ENCODE results near the gene TOX2. TPM values are rescaled to one million over a fixed set of nuclear protein-coding genes. Genes with fewer than 3 reads are reported as not detected.

Gene TOX2
- total RNA-seq, 1 experiment from 2014 or later: 1.6 TPM

DNA sequence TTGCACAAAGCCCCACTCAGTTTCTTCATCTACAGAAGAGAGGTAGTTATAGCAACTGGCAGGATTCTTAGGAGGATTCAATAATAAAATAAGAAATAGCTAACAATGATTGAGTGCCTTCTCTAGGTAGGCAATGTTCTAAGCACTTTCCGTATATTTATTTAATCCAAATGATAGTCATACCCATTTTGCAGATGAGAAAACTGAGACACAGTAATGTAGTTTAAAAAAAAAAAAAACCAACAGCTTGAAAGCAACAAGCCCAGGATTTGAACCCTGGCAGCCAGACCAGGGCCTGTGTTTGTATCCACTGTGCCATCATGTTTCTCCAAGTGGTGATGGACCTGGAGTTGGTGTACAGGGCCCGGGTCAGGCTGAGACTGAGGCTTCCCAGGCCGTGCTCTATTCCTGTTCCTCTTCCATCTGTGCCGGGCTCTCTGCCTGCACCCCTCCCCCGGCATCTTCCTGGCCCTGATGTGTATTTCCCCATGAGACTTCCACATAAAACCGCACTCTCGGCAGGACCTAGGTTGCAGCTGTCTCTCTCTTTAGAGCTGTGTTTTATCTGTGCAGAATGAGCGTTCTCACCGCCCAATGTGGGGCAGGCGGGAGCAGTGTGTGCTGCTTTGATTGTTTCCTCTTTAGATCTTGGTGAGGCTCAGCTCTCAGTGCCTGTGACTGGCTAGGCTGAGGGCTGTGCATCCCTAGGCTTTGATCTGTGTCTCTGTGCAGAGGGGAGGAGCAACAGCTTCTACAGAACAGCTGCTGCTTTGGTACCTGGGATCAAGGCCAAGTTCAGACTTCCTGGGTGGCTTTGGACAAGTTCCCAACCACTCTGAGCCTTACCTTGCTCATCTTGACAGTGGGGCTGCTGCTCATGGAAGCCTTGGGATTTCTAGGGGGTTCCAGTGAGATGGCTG, 49.5 kb downstream of the TOX2 start:
- Histone ChIP-seq H3K4me3 (ENCODE audit: insufficient read depth, low read depth, low read length) (no peak overlapping the region), H3K36me3 (replicated peaks; ENCODE audit: control insufficient read depth, insufficient read depth, low read length) (no peaks in the 10 kb centered on the region), H3K27me3 (ENCODE audit: control insufficient read depth, insufficient read depth, low read length) (no peaks in the 10 kb centered on the region)
- no peak for DNase-seq

- Histone ChIP-seq H3K4me3 (ENCODE audit: insufficient read depth, low read depth, low read length) (no peak overlapping the region), H3K27me3 (ENCODE audit: control insufficient read depth, insufficient read depth, low read length) (no peaks in the 10 kb centered on the region), H3K36me3 (replicated peaks; ENCODE audit: control insufficient read depth, insufficient read depth, low read length) (no peaks in the 10 kb centered on the region)
- no peak for DNase-seq
These were observed 53.8 kb downstream of the TOX2 start for GRCh38 chr20:43968341-43969000.

DNA sequence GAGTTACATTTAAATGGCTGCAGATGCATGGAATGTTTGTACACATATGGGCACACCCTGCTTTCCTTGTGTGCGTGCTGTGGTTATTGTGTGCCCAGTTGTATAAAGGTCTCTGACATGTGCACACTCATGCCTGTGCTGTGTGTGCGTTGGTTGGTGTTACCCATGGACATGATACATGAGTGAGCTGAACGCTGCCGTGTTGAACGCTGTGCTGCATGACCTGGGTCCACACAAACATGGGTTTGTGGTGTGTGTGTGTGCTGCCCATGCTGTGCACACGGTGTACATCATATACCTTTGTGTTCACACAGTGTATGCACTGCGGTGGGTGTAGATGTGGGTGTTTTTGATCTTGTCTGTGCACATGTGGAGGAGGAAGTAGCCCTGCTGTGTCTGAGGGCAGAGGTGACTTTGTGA, 54.4 kb downstream of the TOX2 start:
- Histone ChIP-seq H3K36me3 (replicated peaks; ENCODE audit: control insufficient read depth, insufficient read depth, low read length) (no peaks in the 10 kb centered on the region), H3K27me3 (ENCODE audit: control insufficient read depth, insufficient read depth, low read length) (no peaks in the 10 kb centered on the region), H3K4me3 (ENCODE audit: insufficient read depth, low read depth, low read length) (no peak overlapping the region)
- no peak for DNase-seq

DNA sequence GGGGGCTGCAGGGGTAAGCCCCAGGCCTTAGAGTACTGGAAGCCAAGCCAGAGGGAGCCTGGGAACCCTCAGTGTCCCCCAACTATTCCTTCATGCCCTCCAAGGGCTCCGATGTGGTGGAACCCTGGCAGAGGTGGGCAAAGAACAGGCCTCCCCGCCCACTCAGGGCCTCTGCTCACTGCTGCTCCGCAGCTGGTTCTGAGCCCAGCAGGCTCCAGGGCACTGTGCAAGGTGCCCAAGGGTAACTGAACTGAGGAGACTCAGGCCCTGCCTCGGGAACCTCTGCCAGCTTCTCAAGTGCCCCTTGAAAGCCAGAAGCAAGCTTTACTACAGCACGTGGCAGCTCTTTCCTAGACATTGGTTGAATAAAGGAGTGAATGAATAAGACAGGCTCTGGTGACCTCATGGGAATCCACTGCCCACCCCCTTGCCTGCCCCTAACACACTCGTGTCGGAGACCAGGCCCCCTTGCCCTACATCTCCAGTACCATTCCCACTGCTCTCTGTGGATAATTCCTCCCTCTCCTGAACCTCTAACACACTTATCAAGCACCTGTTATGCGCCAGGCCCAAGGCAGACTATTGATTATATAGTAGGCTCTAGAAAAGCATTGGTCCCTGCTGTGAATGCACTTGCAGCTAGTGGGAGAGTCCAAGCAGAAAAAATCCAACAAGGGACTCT, 55.0 kb downstream of the TOX2 start:
- DNase-seq: no peak
- Histone ChIP-seq H3K36me3 (replicated peaks; ENCODE audit: control insufficient read depth, insufficient read depth, low read length) (no peaks in the 10 kb centered on the region), H3K27me3 (ENCODE audit: control insufficient read depth, insufficient read depth, low read length) (no peaks in the 10 kb centered on the region), H3K4me3 (ENCODE audit: insufficient read depth, low read depth, low read length) (no peak overlapping the region)

DNA sequence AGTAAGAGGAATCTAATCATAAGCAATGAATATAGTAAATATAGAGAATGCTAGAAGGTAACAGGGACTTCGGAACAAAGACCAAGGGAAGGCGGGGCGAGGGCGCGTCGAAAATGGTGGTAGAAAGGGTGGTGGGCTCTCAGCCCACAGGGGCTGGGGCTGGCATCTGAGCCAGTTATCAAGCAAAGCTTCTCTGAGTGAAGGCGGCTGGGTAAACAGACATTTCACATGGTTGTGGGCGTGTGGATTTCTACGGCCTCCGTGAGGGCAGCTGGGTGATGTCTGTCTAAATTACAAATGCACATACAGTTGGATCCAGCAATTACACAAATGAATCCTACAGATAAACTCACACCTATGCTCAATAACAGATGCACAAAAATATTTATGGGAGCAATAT, 56.6 kb downstream of the TOX2 start:
- Histone ChIP-seq H3K36me3 (replicated peaks; ENCODE audit: control insufficient read depth, insufficient read depth, low read length) (no peaks in the 10 kb centered on the region), H3K4me3 (ENCODE audit: insufficient read depth, low read depth, low read length) (no peak overlapping the region), H3K27me3 (ENCODE audit: control insufficient read depth, insufficient read depth, low read length) (no peaks in the 10 kb centered on the region)
- no peak for DNase-seq

GRCh38 chr20:43972051-43972450, 57.4 kb downstream of the TOX2 start:
- no peaks in the 10 kb centered on the region for H3K36me3 ChIP-seq (replicated peaks; ENCODE audit: control insufficient read depth, insufficient read depth, low read length)
- DNase-seq: no peak
- H3K4me3 ChIP-seq (ENCODE audit: insufficient read depth, low read depth, low read length): no peak overlapping the region
- no peaks in the 10 kb centered on the region for H3K27me3 ChIP-seq (ENCODE audit: control insufficient read depth, insufficient read depth, low read length)

GRCh38 chr20:43972692-43973091, 58.0 kb downstream of the TOX2 start:
- H3K4me3 ChIP-seq (ENCODE audit: insufficient read depth, low read depth, low read length): no peak overlapping the region
- H3K36me3 ChIP-seq (replicated peaks; ENCODE audit: control insufficient read depth, insufficient read depth, low read length): no peaks in the 10 kb centered on the region
- no peaks in the 10 kb centered on the region for H3K27me3 ChIP-seq (ENCODE audit: control insufficient read depth, insufficient read depth, low read length)
- DNase-seq: no peak

DNA sequence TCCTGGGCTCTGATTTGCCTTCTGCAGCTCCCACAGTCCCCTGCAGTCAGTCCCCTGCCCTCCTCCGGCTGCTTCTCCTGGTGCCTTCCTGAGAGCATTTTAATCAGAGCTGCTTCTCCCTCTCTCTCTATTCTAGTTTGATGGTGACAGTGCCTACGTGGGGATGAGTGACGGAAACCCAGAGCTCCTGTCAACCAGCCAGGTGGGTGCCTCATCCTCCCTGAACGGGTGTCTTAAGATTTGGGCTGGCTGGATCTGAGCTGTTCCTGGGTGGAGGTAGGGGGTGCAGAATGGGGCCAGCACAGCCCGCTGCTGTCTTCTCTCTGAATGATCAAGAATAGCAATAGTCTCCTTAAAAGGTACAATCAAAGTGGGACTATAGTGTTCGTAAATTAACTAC, 58.6 kb downstream of the TOX2 start:
- Histone ChIP-seq H3K4me3 (ENCODE audit: insufficient read depth, low read depth, low read length) (no peak overlapping the region), H3K36me3 (replicated peaks; ENCODE audit: control insufficient read depth, insufficient read depth, low read length) (no peaks in the 10 kb centered on the region), H3K27me3 (ENCODE audit: control insufficient read depth, insufficient read depth, low read length) (no peaks in the 10 kb centered on the region)
- DNase-seq: no peak

DNA sequence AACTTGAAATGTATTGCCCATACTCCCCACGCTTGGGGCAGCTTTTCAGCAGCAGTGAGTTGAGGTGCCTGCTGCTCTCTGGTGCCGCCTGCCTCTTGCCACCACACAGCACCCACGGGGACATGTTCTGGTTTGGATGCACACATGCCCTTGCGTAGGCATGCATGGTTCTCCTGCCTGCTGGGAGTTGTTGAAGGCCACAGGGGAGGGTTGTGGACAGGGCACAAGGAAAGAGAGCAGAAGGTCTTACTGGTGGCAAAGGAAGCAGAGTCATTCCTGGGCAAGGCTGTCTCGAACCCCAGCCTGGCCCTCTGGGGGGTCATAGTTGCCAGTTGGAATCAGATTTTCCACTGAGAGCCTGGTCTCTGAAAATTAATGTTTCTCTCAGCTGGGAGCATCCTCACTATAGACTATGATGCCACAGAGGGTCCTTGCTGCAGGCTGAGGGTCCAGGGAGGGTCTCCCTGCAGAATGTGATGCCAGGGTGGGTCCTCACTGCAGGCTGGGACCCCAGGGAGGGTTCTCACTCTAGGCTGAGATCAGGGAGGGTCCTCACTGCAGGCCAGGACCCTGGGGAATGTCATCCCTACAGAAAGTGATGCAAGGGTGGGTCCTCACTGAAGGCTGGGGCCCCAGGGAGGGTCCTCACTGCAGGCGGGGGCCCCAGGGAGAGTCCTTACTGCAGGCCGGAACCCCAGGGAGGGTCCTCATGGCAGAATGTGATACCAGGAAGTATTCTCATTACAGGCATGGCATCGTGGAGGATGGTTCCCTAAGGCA, 59.2 kb downstream of the TOX2 start:
- no peaks in the 10 kb centered on the region for H3K36me3 ChIP-seq (replicated peaks; ENCODE audit: control insufficient read depth, insufficient read depth, low read length)
- no peak for DNase-seq
- no peaks in the 10 kb centered on the region for H3K27me3 ChIP-seq (ENCODE audit: control insufficient read depth, insufficient read depth, low read length)
- H3K4me3 ChIP-seq (ENCODE audit: insufficient read depth, low read depth, low read length): no peak overlapping the region

DNA sequence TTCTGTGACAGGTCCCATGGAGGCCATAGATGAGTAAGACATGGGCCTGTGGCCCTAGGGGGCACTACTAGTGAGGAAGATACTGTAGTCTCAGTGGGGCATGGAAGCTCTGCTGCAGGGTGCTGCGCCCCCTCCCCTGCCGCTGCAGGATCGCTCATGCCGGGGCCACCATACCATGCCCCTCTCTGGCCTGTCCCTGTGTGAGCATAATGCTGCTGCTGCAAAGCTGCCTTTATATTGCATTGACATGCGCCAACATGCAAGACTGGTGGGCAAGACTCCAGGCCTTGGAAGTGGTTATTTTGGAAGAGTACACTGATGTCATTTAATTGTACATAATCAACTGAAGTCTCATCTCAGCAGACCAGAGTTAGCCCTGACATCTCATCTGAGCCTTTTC, 60.0 kb downstream of the TOX2 start:
- DNase-seq: no peak
- Histone ChIP-seq H3K4me3 (ENCODE audit: insufficient read depth, low read depth, low read length) (no peak overlapping the region), H3K27me3 (ENCODE audit: control insufficient read depth, insufficient read depth, low read length) (no peaks in the 10 kb centered on the region), H3K36me3 (replicated peaks; ENCODE audit: control insufficient read depth, insufficient read depth, low read length) (no peaks in the 10 kb centered on the region)

- no peaks in the 10 kb centered on the region for H3K36me3 ChIP-seq (replicated peaks; ENCODE audit: control insufficient read depth, insufficient read depth, low read length)
- no peaks in the 10 kb centered on the region for H3K27me3 ChIP-seq (ENCODE audit: control insufficient read depth, insufficient read depth, low read length)
- H3K4me3 ChIP-seq (ENCODE audit: insufficient read depth, low read depth, low read length): no peak overlapping the region
- DNase-seq: no peak
These were observed 60.6 kb downstream of the TOX2 start for GRCh38 chr20:43975096-43975768.

GRCh38 chr20:43976547-43976946, 61.9 kb downstream of the TOX2 start:
- Histone ChIP-seq H3K4me3 (ENCODE audit: insufficient read depth, low read depth, low read length) (no peak overlapping the region), H3K27me3 (ENCODE audit: control insufficient read depth, insufficient read depth, low read length) (no peaks in the 10 kb centered on the region)
- no peak for DNase-seq

GRCh38 chr20:43977252-43977651, 62.6 kb downstream of the TOX2 start:
- no peaks in the 10 kb centered on the region for H3K36me3 ChIP-seq (replicated peaks; ENCODE audit: control insufficient read depth, insufficient read depth, low read length)
- no peak overlapping the region for H3K4me3 ChIP-seq (ENCODE audit: insufficient read depth, low read depth, low read length)
- no peaks in the 10 kb centered on the region for H3K27me3 ChIP-seq (ENCODE audit: control insufficient read depth, insufficient read depth, low read length)
- DNase-seq: no peak

More at GRCh38 chr20:43976547-43976946, 61.9 kb downstream of the TOX2 start:
- H3K36me3 ChIP-seq (replicated peaks; ENCODE audit: control insufficient read depth, insufficient read depth, low read length): no peaks in the 10 kb centered on the region

DNA sequence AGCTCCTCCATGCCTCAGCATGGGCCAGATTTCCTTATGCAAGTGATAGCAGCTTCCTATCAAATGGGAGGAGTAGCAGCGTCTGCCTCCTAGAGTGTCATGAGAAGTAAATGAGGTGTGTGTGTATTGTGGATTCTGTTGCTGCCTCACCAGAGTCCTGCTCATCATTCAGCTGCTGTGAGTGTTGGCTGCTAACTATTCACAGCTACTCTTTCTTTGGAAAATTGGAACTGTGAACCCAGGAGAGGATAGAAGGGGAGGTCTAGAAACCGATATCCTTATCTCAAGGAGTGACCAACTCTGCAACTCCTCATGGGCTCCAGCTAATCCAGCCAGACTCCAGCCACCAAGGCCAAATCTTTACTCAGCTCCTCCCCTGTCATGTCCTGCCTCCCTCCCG, 63.3 kb downstream of the TOX2 start:
- DNase-seq: no peak
- Histone ChIP-seq H3K4me3 (ENCODE audit: insufficient read depth, low read depth, low read length) (no peak overlapping the region), H3K36me3 (replicated peaks; ENCODE audit: control insufficient read depth, insufficient read depth, low read length) (no peaks in the 10 kb centered on the region), H3K27me3 (ENCODE audit: control insufficient read depth, insufficient read depth, low read length) (no peaks in the 10 kb centered on the region)

Measured in H7 (cell line).